SK-N-SH treated with all-trans-retinoic acid at 6 μM for 48 hours (cell line): Measurements from ENCODE around the gene CHDH.

Source experiments
- ARNTL ChIP-seq: fragments of 450-650 bp; formaldehyde crosslinking; IDR thresholded peaks from 2 replicates; pipeline ENCODE4 v1.5.0; 2020; ENCODE audit warnings: low read depth, mild to moderate bottlenecking, moderate library complexity, borderline replicate concordance
- TF ChIP-seq, protein P1 (sequence below): fragments of 250-450 bp; sonication (Bioruptor Pico); IDR thresholded peaks from 2 replicates; pipeline ENCODE4 v1.5.1; 2020; ENCODE audit warnings: low read depth, mild to moderate bottlenecking, moderate library complexity

DNA sequence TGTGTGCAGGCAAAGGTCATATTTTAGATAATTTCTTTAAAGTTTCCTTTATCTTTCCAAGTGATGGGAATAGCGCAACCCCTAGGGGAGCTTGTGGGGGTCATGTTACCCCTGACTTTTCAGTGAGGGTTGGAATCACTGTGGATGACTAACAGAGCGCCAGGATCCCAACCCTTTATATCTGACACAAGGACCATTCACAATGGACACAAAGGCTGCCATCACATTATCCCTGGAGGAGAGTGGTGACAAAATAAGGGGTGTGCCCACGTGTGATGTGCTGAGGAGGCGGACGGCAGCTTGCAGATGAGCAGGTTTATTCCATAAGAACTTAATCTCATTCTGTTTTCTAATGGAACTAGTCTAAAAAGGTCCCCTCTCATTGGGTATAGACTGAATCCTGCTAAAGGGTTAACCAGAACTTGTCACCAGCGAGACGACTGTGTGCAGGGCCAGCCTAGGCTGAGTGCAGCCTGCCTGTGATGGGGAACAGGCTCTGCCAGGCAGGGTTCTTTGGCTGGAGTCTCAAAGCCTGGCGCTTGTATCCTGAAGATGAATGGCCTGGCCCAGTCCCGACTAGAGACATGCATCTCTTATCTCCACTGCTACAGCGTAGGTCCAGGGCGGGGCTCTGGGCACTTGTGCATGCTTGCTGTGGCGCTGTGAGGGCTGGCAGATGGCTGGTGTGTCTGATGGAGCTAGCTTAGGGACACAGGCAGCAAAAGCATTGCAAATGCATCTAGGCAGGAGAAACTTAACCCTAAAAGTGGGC lies 50.2 kb downstream of the CHDH start:
- TF ChIP-seq, protein P1, sequence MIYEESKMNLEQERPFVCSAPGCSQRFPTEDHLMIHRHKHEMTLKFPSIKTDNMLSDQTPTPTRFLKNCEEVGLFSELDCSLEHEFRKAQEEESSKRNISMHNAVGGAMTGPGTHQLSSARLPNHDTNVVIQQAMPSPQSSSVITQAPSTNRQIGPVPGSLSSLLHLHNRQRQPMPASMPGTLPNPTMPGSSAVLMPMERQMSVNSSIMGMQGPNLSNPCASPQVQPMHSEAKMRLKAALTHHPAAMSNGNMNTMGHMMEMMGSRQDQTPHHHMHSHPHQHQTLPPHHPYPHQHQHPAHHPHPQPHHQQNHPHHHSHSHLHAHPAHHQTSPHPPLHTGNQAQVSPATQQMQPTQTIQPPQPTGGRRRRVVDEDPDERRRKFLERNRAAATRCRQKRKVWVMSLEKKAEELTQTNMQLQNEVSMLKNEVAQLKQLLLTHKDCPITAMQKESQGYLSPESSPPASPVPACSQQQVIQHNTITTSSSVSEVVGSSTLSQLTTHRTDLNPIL (CRISPR knock-in tag) = no peak
- TF ChIP-seq ARNTL (CRISPR knock-in tag) = no peak
